Measurements from ENCODE around the gene ACTR1B.
"Not testable (repeated sequence)": the region's sequence is repeated elsewhere in the genome, so short reads cannot be mapped to it uniquely, and the experiment has no call there.

The ACTR1B gene

GRCh38 chr2:97608745-97609144, 55.1 kb downstream of the ACTR1B start:
- DNase-seq, result not testable (repeated sequence)

All from NCI-H748 treated with DMSO at 0.1 percent for 48 hours (cell line).